Pancreas (tissue), 10 donors: ENCODE data around the gene BRMS1L. TPM values are rescaled to one million over a fixed set of nuclear protein-coding genes. Genes with fewer than 3 reads are reported as not detected.

Source experiments
- ATAC-seq, 4 donors: fragments of 200-7000 bp; cut with Tn5 transposase; one replicate each; pipeline versions ENCODE4 v1.8.0 to v1.9.1; 2020; ENCODE audit warnings: mild to moderate bottlenecking in 4 of 4, moderate library complexity in 4 of 4
- DNase-seq, 6 donors: peaks; one replicate each; pipeline ENCODE4 v3.0.0-alpha.2; 2020
- FAIRE-seq: peaks from 2 replicates; lab custom pipeline; 2012; peaks lifted over from hg19 to GRCh38; lab: Jason Lieb, UNC
- H3K27ac ChIP-seq, 4 donors: fragments of 200-600 bp; sonication (generic); 1 replicate in 3 of 4; 2 replicates in 1 of 4; pipeline versions ENCODE4 v1.5.0 to v1.8.0; 2020
- H3K27me3 ChIP-seq, 4 donors: fragments of 200-600 bp; one replicate each; pipeline ENCODE4 v1.8.0; 2021
- H3K36me3 ChIP-seq, 3 donors: fragments of 200-600 bp; sonication (generic) in 1 of 3; one replicate each; pipeline versions ENCODE4 v1.5.0 to v1.8.0; 2020 to 2021
- H3K4me1 ChIP-seq, 3 donors: fragments of 200-600 bp; one replicate each; pipeline ENCODE4 v1.8.0; 2021
- H3K4me3 ChIP-seq, 4 donors: fragments of 200-600 bp; sonication (generic) in 2 of 4; one replicate each; pipeline versions ENCODE4 v1.5.0 to v1.8.0; 2020 to 2021
- H3K9me3 ChIP-seq, 4 donors: fragments of 200-600 bp; one replicate each; pipeline ENCODE4 v1.8.0; 2021
- WGBS, 2 donors: extraction: QIAGEN DNeasy Blood & Tissue Kit; methylation state at CpG; one replicate each; pipeline ENCODE4 v1.1.7; 2013; 5-methylcytosine and 5-hydroxymethylcytosine counted together
- intact Hi-C, 3 donors: fragments of 100-400 bp; cut with DNase I; formaldehyde crosslinking; loops; one replicate each; pipeline versions ENCODE4 v1.11.1 to v1.14.2; 2022
- polyA plus RNA-seq, 2 donors: library from polyadenylated mRNA; stranded (reverse); fragments of 200-250 nt; gene quantifications; one replicate each; pipeline ENCODE4 v1.2.3, GENCODE V29; 2013
- total RNA-seq, 6 donors: library from RNA; stranded (reverse); fragmentation: NEBNext Ultra II Directional in 4 of 6; extraction: Animal tissue kit (Norgen Biotek cat#: 25700) in 4 of 6; gene quantifications; one replicate each; pipeline versions ENCODE4 v1.2.1 to v1.2.4, GENCODE V29; 2021 to 2023
- TF ChIP-seq, protein P1 (sequence below), 4 donors: fragments of 200-600 bp; sonication (generic) in 3 of 4; IDR thresholded peaks; one replicate each; pipeline versions ENCODE4 v1.5.0 to v1.8.0; 2021; ENCODE audit warnings: antibody characterized with exemption in 4 of 4
- donor health status: healthy with polysubstance abuse.
- donor health status: DM: no; HTN: no; CAD: no; lungs with moderate emphysema.
- donor health status: DM: no; HTN: no; CAD: no.
- donor health status: control.
- donor health status: control.
- donor health status: Bipolar disorder and iron deficiency.
- donor health status: DM: yes; HTN: yes; CAD: no.
- donor health status: DM: no; HTN: no; CAD: no.
- donor health status: DM: no; HTN: no; CAD: no.
- donor health status: DM: yes; HTN: yes; CAD: no.

BRMS1L gene
- total and polyA plus RNA-seq, 8 donors = 1.5 to 3.8 (median 2.0) TPM

DNA sequence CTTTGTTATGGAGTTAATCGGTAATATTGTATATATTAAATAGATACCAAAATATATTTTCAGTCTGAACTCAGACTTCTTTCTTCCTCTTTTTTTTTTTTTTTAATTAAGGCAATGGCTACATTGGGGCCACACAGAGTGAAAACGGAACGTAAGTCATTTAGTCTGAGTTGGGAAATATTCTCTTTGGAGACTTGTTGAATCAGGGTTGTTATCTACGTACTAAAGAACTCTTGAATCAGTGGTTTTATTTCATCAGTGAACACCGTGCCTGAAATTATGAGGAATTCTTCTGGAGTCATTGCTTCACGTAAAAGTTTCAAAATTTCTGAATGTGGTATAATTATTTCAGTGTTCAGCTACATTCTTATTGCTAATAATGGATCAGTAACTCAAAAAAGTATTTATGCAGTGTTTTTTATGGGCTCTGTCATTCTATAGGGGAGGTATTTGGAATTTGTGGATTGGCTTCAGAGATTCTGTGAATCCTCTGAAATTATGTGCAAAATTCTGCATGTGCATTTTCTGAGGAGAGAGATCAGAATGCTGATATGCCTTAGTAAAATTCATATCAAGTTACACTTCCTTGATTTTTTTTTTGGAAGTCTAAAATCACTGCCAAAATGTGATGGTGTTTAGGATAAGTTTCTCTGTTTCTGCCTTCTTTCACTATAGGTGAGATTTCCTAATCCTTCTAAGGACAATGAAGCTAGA, 39.6 kb downstream of the BRMS1L start:
- FAIRE-seq (no peak), ATAC-seq (no peak), DNase-seq (no peak)
- intact Hi-C loops = no loop called here
- H3K36me3 ChIP-seq = peaks cover 0 to 3% (median 0%) of the 10 kb centered on the region in 3 donors
- H3K27ac ChIP-seq = no peak overlapping the region
- no peaks in the 10 kb centered on the region for H3K4me1 ChIP-seq
- TF ChIP-seq, protein P1, sequence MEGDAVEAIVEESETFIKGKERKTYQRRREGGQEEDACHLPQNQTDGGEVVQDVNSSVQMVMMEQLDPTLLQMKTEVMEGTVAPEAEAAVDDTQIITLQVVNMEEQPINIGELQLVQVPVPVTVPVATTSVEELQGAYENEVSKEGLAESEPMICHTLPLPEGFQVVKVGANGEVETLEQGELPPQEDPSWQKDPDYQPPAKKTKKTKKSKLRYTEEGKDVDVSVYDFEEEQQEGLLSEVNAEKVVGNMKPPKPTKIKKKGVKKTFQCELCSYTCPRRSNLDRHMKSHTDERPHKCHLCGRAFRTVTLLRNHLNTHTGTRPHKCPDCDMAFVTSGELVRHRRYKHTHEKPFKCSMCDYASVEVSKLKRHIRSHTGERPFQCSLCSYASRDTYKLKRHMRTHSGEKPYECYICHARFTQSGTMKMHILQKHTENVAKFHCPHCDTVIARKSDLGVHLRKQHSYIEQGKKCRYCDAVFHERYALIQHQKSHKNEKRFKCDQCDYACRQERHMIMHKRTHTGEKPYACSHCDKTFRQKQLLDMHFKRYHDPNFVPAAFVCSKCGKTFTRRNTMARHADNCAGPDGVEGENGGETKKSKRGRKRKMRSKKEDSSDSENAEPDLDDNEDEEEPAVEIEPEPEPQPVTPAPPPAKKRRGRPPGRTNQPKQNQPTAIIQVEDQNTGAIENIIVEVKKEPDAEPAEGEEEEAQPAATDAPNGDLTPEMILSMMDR (IDR thresholded peaks at IDR 0.05) = no peak
- no peaks in the 10 kb centered on the region for H3K9me3 ChIP-seq
- no peak overlapping the region for H3K4me3 ChIP-seq
- 93 to 98% methylated on average over 6 of the region's 6 CpGs for WGBS, 2 donors
- H3K27me3 ChIP-seq = no peaks in the 10 kb centered on the region

GRCh38 chr14:35866595-35867279, 40.6 kb downstream of the BRMS1L start:
- Histone ChIP-seq H3K4me3 (no peak overlapping the region), H3K27me3 (no peaks in the 10 kb centered on the region), H3K4me1 (no peaks in the 10 kb centered on the region), H3K27ac (no peak overlapping the region), H3K36me3 (peaks cover 0 to 3% (median 0%) of the 10 kb centered on the region in 3 donors), H3K9me3 (no peaks in the 10 kb centered on the region)
- intact Hi-C loops = no loop called here
- ATAC-seq (no peak), FAIRE-seq (no peak), DNase-seq (no peak)
- TF ChIP-seq, protein P1 (IDR thresholded peaks at IDR 0.05) = no peak
- 65 to 79% methylated on average over 2 of the region's 2 CpGs for WGBS, 2 donors

DNA sequence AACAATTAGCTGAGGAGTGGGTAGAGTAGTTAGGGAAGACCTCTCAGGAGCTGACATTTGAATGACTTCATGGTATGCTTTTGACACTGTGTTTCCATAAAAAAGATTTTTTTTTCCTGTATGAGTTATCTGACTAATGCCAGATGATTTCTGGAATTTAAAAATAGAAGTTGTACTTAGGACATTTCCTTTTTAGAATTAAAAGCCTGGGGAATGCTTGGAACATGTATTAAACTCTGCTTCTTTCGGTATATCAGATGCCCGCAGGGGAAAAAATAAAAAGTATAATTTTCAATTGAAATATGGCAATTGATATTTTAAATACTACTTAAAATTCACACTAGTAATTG, 41.1 kb downstream of the BRMS1L start:
- TF ChIP-seq, protein P1 (IDR thresholded peaks at IDR 0.05) = no peak
- no peak for ATAC-seq
- FAIRE-seq = no peak
- DNase-seq = no peak
- Histone ChIP-seq H3K4me1 (no peaks in the 10 kb centered on the region), H3K36me3 (peaks cover 0 to 3% (median 0%) of the 10 kb centered on the region in 3 donors), H3K27me3 (no peaks in the 10 kb centered on the region), H3K4me3 (no peak overlapping the region), H3K9me3 (no peaks in the 10 kb centered on the region), H3K27ac (no peak overlapping the region)
- intact Hi-C loops = no loop called here
- 88 to 90% methylated on average over 2 of the region's 2 CpGs for WGBS, 2 donors

DNA sequence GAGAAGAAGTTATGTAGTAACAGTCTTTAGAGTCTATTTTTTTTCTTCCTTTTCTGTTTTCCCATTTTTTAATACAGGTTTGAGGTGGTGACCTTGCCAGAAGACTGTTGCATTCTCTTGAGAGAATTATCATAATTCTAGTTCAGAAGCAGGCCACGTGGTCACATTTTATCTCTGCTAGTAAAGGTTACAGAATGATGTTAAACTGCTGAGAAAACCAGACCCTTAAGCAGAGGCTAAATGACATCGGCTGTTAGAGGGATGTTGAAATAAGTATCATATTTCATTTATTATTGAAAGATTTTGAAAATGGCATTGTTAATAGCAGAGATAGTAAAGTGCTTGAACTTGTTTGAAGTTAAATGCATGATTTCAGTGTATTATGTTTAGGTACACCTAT, 49.2 kb downstream of the BRMS1L start:
- ATAC-seq (no peak), FAIRE-seq (no peak), DNase-seq (no peak)
- 39 to 54% methylated on average over 2 of the region's 2 CpGs for WGBS, 2 donors
- Histone ChIP-seq H3K36me3 (no peaks in the 10 kb centered on the region), H3K9me3 (no peaks in the 10 kb centered on the region), H3K4me1 (no peaks in the 10 kb centered on the region), H3K4me3 (no peak overlapping the region), H3K27me3 (no peaks in the 10 kb centered on the region), H3K27ac (no peak overlapping the region)
- TF ChIP-seq, protein P1 (IDR thresholded peaks at IDR 0.05) = no peak
- intact Hi-C loops = no loop called here

DNA sequence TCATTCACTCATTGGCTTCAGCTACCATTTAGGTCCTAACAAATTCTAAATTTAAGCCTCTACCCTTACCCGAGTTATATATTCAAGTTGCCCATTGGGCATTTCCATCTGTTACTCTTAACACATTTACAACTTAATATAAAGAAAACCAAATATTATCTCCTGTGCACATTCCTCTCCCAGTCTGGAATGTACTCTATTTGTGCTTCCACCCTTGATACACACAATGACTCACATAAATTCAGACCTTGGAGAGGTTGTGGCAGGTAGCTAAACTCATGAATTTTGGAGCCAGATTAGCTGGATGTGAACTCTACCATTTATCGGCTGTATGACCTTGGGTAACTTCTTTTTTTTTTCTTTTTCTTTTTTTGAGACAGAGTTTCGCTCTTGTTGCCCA, 51.1 kb downstream of the BRMS1L start:
- no peak overlapping the region for H3K4me3 ChIP-seq
- H3K36me3 ChIP-seq = no peaks in the 10 kb centered on the region
- no peaks in the 10 kb centered on the region for H3K4me1 ChIP-seq
- no peaks in the 10 kb centered on the region for H3K27me3 ChIP-seq
- no peaks in the 10 kb centered on the region for H3K9me3 ChIP-seq
- TF ChIP-seq, protein P1 (IDR thresholded peaks at IDR 0.05) = no peak
- no peak for FAIRE-seq
- WGBS, 2 donors = 62 to 73% methylated on average over 3 of the region's 3 CpGs
- intact Hi-C loops = no loop called here
- H3K27ac ChIP-seq = no peak overlapping the region
- no peak for DNase-seq
- ATAC-seq = peak in 3 of 4 donors; percentile 43 to 66 (median 47)
